GM12878 (cell line): ENCODE results near the gene MNT. TPM values are rescaled to one million over a fixed set of nuclear protein-coding genes. Genes with fewer than 3 reads are reported as not detected.

Experiments
- BCL11A ChIP-seq: IDR thresholded peaks from 2 replicates; pipeline ENCODE4 v1.6.1; 2011; ENCODE audit warnings: low read depth, low read length
- CHD4 ChIP-seq: fragments of 200-600 bp; sonication (generic); IDR thresholded peaks from 2 replicates; pipeline ENCODE4 v1.6.1; 2016; ENCODE audit warnings: mild to moderate bottlenecking
- HDAC2 ChIP-seq: fragments of 200-600 bp; sonication (generic); IDR thresholded peaks from 2 replicates; pipeline ENCODE4 v1.6.1; 2017
- HDAC6 ChIP-seq: fragments of 200-600 bp; sonication (generic); IDR thresholded peaks from one replicate; pipeline ENCODE4 v1.8.0; 2017; ENCODE audit warnings: antibody characterized with exemption; ENCODE audit not compliant: unreplicated experiment
- HDGF ChIP-seq: fragments of 450-650 bp; IDR thresholded peaks from 2 replicates; pipeline ENCODE4 v1.6.1; 2016; ENCODE audit warnings: antibody characterized with exemption
- IKZF2 ChIP-seq, 2 experiments: fragments of 450-650 bp; IDR thresholded peaks; 2 replicates each; pipeline ENCODE4 v1.6.1; 2017; ENCODE audit warnings: mild to moderate bottlenecking in 2 of 2, moderate library complexity in 2 of 2
- IRF4 ChIP-seq: IDR thresholded peaks from 2 replicates; pipeline ENCODE4 v1.6.1; 2011; ENCODE audit warnings: low read depth, low read length
- JUNB ChIP-seq: IDR thresholded peaks from 2 replicates; pipeline ENCODE4 v1.6.1; 2016; ENCODE audit warnings: antibody characterized with exemption, mild to moderate bottlenecking
- KLF5 ChIP-seq: fragments of 450-650 bp; IDR thresholded peaks from 2 replicates; pipeline ENCODE4 v1.6.1; 2014; ENCODE audit warnings: mild to moderate bottlenecking; ENCODE audit not compliant: partially characterized antibody
- MEF2B ChIP-seq: fragments of 450-650 bp; IDR thresholded peaks from 2 replicates; pipeline ENCODE4 v1.6.1; 2018; ENCODE audit warnings: mild to moderate bottlenecking, moderate library complexity; ENCODE audit not compliant: partially characterized antibody, poor library complexity, severe bottlenecking
- MXI1 ChIP-seq: fragments of 150-350 bp; IDR thresholded peaks from 2 replicates; pipeline ENCODE4 v1.6.1; 2011; ENCODE audit warnings: low read depth, mild to moderate bottlenecking, inconsistent platforms, low read length, improper control_type of control experiment
- POLR2AphosphoS5 ChIP-seq: IDR thresholded peaks from 2 replicates; pipeline ENCODE4 v1.6.1; 2011; ENCODE audit warnings: mild to moderate bottlenecking, low read length, inconsistent platforms
- RELA ChIP-seq: fragments of 450-650 bp; IDR thresholded peaks from 2 replicates; pipeline ENCODE4 v1.8.0; 2014; ENCODE audit warnings: borderline replicate concordance; ENCODE audit not compliant: partially characterized antibody
- SMAD1 ChIP-seq: fragments of 450-650 bp; IDR thresholded peaks from 2 replicates; pipeline ENCODE4 v1.6.1; 2018; ENCODE audit warnings: mild to moderate bottlenecking, low read depth; ENCODE audit not compliant: partially characterized antibody
- TARDBP ChIP-seq: IDR thresholded peaks from 2 replicates; pipeline ENCODE4 v1.6.1; 2016; ENCODE audit warnings: borderline replicate concordance
- TCF12 ChIP-seq: IDR thresholded peaks from 2 replicates; pipeline ENCODE4 v1.6.1; 2011; ENCODE audit warnings: low read depth, mild to moderate bottlenecking, low read length
- USF1 ChIP-seq: IDR thresholded peaks from 2 replicates; pipeline ENCODE4 v1.6.1; 2011; ENCODE audit warnings: borderline replicate concordance, low read depth, mild to moderate bottlenecking, moderate library complexity, mixed read lengths, low read length; ENCODE audit not compliant: insufficient read depth; ENCODE audit errors: extremely low read length
- ZNF24 ChIP-seq: fragments of 450-650 bp; IDR thresholded peaks from 2 replicates; pipeline ENCODE4 v1.6.1; 2017; ENCODE audit warnings: antibody characterized with exemption, mild to moderate bottlenecking
- polyA plus RNA-seq, 11 experiments: library from polyadenylated mRNA; depleted of rRNA in 4 of 11; unstranded in 6 of 11; stranded (reverse) in 5 of 11; fragments of >200 nt; fragmentation: Nextera tagmentation in 4 of 11; fragmentation: Illumina TruSeq in 1 of 11; extraction: Ambion mirVana in 4 of 11; extraction: Trizol in 1 of 11; gene quantifications; 1 replicate in 1 of 11; 2 replicates in 10 of 11; pipeline versions ENCODE4 v1.2.1 to v1.2.3, GENCODE V29; 2011 to 2016; ENCODE audit warnings: inconsistent platforms in 2 of 11, missing spikeins in 2 of 11, low read depth in 1 of 11
- total RNA-seq, 4 experiments: library from RNA; depleted of rRNA in 3 of 4; stranded (reverse); fragments of >200 nt in 3 of 4; fragmentation: Illumina TruSeq in 1 of 4; extraction: Trizol in 1 of 4; gene quantifications; 2 replicates each; pipeline versions ENCODE4 v1.2.1 to v1.2.3, GENCODE V29; 2013 to 2021
- TF ChIP-seq, protein P1 (sequence below): fragments of 450-650 bp; formaldehyde crosslinking; IDR thresholded peaks from 2 replicates; pipeline ENCODE4 v1.4.0; 2022; ENCODE audit warnings: mild to moderate bottlenecking, moderate library complexity
- TF ChIP-seq, protein P2 (sequence below): IDR thresholded peaks from 2 replicates; pipeline ENCODE4 v1.6.1; 2012; ENCODE audit warnings: low read depth, low read length, improper control_type of control experiment
- TF ChIP-seq, protein P3 (sequence below): IDR thresholded peaks from 2 replicates; pipeline ENCODE4 v1.6.1; 2012; ENCODE audit warnings: low read length, inconsistent platforms
- TF ChIP-seq, protein P4 (sequence below): fragments of 450-650 bp; IDR thresholded peaks from 2 replicates; pipeline ENCODE4 v1.6.1; 2017; ENCODE audit warnings: borderline replicate concordance

The MNT gene
- total and polyA plus RNA-seq, 10 of the 15 experiments (the other 5 are each of a cell fraction or from before 2014, with no cell fraction given) = 0.31 to 15.9 (median 3.8) TPM

DNA sequence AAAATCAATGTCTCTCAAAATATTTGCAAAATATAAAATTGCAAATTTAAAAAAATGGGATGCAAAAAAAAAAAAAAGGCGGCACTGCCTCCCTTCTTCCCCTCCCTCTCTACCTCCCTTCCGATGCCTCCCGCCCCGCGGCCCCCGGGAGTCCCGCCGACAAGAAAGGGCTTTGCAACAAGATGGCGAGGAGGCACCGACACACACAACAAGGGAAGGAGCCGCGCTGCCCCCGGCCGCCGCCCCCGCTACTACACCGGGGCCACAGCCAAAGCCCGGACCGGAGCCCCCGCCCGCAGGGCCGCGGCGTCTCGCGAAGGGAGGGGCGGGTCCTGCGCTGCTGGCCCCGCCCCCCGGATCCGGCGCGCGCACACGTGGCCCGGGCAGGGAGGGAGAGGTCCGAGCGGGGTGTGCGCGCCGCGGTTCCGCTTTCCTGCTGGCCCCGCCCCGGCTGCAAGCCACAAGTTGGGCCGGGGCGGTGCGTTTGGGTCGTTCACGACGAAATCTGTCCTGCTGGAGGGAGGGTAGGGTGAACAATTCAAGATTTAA, at the start of gene MNT (continued):
- TF ChIP-seq, protein P1, sequence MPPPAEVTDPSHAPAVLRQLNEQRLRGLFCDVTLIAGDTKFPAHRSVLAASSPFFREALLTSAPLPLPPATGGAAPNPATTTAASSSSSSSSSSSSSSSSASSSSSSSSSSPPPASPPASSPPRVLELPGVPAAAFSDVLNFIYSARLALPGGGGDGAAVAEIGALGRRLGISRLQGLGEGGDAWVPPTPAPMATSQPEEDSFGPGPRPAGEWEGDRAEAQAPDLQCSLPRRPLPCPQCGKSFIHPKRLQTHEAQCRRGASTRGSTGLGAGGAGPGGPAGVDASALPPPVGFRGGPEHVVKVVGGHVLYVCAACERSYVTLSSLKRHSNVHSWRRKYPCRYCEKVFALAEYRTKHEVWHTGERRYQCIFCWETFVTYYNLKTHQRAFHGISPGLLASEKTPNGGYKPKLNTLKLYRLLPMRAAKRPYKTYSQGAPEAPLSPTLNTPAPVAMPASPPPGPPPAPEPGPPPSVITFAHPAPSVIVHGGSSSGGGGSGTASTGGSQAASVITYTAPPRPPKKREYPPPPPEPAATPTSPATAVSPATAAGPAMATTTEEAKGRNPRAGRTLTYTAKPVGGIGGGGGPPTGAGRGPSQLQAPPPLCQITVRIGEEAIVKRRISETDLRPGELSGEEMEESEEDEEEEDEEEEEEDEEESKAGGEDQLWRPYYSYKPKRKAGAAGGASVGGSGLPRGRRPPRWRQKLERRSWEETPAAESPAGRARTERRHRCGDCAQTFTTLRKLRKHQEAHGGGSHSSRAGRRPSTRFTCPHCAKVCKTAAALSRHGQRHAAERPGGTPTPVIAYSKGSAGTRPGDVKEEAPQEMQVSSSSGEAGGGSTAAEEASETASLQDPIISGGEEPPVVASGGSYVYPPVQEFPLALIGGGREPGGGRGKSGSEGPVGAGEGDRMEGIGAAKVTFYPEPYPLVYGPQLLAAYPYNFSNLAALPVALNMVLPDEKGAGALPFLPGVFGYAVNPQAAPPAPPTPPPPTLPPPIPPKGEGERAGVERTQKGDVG = no peak
- TF ChIP-seq, protein P2, sequence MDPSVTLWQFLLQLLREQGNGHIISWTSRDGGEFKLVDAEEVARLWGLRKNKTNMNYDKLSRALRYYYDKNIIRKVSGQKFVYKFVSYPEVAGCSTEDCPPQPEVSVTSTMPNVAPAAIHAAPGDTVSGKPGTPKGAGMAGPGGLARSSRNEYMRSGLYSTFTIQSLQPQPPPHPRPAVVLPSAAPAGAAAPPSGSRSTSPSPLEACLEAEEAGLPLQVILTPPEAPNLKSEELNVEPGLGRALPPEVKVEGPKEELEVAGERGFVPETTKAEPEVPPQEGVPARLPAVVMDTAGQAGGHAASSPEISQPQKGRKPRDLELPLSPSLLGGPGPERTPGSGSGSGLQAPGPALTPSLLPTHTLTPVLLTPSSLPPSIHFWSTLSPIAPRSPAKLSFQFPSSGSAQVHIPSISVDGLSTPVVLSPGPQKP = peak; percentile 55; the same call in 1 of the 2 replicates
- TF ChIP-seq, protein P3, sequence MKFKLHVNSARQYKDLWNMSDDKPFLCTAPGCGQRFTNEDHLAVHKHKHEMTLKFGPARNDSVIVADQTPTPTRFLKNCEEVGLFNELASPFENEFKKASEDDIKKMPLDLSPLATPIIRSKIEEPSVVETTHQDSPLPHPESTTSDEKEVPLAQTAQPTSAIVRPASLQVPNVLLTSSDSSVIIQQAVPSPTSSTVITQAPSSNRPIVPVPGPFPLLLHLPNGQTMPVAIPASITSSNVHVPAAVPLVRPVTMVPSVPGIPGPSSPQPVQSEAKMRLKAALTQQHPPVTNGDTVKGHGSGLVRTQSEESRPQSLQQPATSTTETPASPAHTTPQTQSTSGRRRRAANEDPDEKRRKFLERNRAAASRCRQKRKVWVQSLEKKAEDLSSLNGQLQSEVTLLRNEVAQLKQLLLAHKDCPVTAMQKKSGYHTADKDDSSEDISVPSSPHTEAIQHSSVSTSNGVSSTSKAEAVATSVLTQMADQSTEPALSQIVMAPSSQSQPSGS = no peak
- TF ChIP-seq ZNF24 = peak; percentile 72
- TF ChIP-seq SMAD1 = no peak
- no peak for TF ChIP-seq TARDBP
- no peak for TF ChIP-seq HDGF
- TF ChIP-seq MXI1 = peak; percentile 87
- no peak for TF ChIP-seq MEF2B
- TF ChIP-seq BCL11A = no peak
- no peak; the same call in 1 of the 2 replicates for TF ChIP-seq TCF12
- TF ChIP-seq KLF5 = no peak
- no peak; a peak in 1 of 4 replicates for TF ChIP-seq IKZF2 (IDR thresholded peaks at IDR 0.05)
- no peak for TF ChIP-seq HDAC6
- peak; percentile 82 for TF ChIP-seq USF1
- TF ChIP-seq, protein P4, sequence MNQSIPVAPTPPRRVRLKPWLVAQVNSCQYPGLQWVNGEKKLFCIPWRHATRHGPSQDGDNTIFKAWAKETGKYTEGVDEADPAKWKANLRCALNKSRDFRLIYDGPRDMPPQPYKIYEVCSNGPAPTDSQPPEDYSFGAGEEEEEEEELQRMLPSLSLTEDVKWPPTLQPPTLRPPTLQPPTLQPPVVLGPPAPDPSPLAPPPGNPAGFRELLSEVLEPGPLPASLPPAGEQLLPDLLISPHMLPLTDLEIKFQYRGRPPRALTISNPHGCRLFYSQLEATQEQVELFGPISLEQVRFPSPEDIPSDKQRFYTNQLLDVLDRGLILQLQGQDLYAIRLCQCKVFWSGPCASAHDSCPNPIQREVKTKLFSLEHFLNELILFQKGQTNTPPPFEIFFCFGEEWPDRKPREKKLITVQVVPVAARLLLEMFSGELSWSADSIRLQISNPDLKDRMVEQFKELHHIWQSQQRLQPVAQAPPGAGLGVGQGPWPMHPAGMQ = no peak
- no peak for TF ChIP-seq JUNB
- TF ChIP-seq RELA = no peak
- TF ChIP-seq POLR2AphosphoS5 = no peak; the same call in 1 of the 2 replicates
- TF ChIP-seq HDAC2 = no peak
- no peak for TF ChIP-seq IRF4
- TF ChIP-seq CHD4 = no peak
